ENCODE measurements around the gene SPANXN5. TPM values are rescaled to one million over a fixed set of nuclear protein-coding genes. Genes with fewer than 3 reads are reported as not detected.
A peak's percentile ranks its signal among the peaks of the same experiment; 100 is the strongest.

Gene SPANXN5
- total and polyA plus RNA-seq, 2 donors from 2014 or later = not detected

GRCh38 chrX:52824608-52825007 lies 27.4 kb upstream of the SPANXN5 start:
- FAIRE-seq = no peak
- intact Hi-C loops (cut with DNase I) = no loop called here
- Histone ChIP-seq H3K4me3 (ENCODE audit: low read length in 3 of 3) (no peak overlapping the region), H3K9me3 (ENCODE audit: control insufficient read depth in 2 of 3, insufficient read depth in 1 of 3, low read length in 3 of 3) (no peaks in the 10 kb centered on the region), H3K36me3 (ENCODE audit: control insufficient read depth in 2 of 3, insufficient read depth in 3 of 3, low read length in 3 of 3) (no peaks in the 10 kb centered on the region), H3K4me1 (ENCODE audit: control insufficient read depth in 2 of 3, insufficient read depth in 2 of 3, low read depth in 1 of 3, low read length in 3 of 3) (no peaks in the 10 kb centered on the region), H3K9ac (ENCODE audit: low read length in 3 of 3) (no peak overlapping the region), H3K27ac (ENCODE audit: low read depth in 2 of 2, low read length in 2 of 2) (no peak overlapping the region), H3K27me3 (ENCODE audit: control insufficient read depth, insufficient read depth, low read length) (peaks cover 7% of the 10 kb centered on the region)
- no peak for DNase-seq
- TF ChIP-seq, protein P1, sequence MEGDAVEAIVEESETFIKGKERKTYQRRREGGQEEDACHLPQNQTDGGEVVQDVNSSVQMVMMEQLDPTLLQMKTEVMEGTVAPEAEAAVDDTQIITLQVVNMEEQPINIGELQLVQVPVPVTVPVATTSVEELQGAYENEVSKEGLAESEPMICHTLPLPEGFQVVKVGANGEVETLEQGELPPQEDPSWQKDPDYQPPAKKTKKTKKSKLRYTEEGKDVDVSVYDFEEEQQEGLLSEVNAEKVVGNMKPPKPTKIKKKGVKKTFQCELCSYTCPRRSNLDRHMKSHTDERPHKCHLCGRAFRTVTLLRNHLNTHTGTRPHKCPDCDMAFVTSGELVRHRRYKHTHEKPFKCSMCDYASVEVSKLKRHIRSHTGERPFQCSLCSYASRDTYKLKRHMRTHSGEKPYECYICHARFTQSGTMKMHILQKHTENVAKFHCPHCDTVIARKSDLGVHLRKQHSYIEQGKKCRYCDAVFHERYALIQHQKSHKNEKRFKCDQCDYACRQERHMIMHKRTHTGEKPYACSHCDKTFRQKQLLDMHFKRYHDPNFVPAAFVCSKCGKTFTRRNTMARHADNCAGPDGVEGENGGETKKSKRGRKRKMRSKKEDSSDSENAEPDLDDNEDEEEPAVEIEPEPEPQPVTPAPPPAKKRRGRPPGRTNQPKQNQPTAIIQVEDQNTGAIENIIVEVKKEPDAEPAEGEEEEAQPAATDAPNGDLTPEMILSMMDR (IDR thresholded peaks at IDR 0.05; ENCODE audit: borderline replicate concordance, extremely low read depth, insufficient read depth) = no peak

DNA sequence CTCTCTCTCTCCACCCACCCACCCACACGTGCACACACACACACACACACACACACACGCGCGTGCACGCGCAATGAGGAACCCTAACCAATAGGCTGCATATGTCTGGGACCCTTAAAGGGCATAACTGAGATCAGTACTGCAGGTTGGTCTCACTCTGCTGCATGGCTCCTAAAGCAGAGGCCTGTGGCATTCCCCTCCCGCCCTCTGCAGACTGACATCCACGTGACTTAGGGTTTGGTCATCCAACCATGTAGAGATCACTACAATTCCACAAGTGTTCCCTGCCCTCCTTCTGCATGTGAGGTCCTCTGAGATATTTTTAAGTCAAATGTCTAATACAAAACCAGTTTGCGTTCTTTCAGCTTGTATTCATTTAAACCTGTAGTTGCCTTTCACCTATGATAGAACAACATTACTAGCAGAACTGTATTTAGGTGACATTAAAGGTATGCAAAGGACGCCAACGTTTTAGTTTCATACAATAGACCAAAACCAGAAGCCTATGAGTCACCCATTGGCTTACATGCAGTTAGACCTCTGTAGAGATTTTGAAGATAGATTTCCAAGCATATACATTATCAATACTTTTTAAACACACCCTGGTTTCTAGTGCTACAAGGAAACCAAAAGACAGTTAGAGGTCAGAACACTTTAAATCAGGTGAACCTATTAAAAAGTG lies 24.0 kb upstream of the SPANXN5 start:
- Histone ChIP-seq H3K9ac (ENCODE audit: low read length in 3 of 3) (no peak overlapping the region), H3K27me3 (ENCODE audit: control insufficient read depth, insufficient read depth, low read length) (peaks cover 11% of the 10 kb centered on the region), H3K4me1 (ENCODE audit: control insufficient read depth in 2 of 3, insufficient read depth in 2 of 3, low read depth in 1 of 3, low read length in 3 of 3) (no peaks in the 10 kb centered on the region), H3K9me3 (ENCODE audit: control insufficient read depth in 2 of 3, insufficient read depth in 1 of 3, low read length in 3 of 3) (no peaks in the 10 kb centered on the region), H3K4me3 (ENCODE audit: low read length in 3 of 3) (no peak overlapping the region), H3K36me3 (ENCODE audit: control insufficient read depth in 2 of 3, insufficient read depth in 3 of 3, low read length in 3 of 3) (no peaks in the 10 kb centered on the region), H3K27ac (ENCODE audit: low read depth in 2 of 2, low read length in 2 of 2) (no peak overlapping the region)
- intact Hi-C loops (cut with DNase I) = no loop called here
- peak in 1 of 5 donors; percentile 0 for DNase-seq
- TF ChIP-seq, protein P1 (IDR thresholded peaks at IDR 0.05; ENCODE audit: borderline replicate concordance, extremely low read depth, insufficient read depth) = no peak
- FAIRE-seq = no peak

- FAIRE-seq = no peak
- H3K4me1 ChIP-seq (ENCODE audit: control insufficient read depth in 2 of 3, insufficient read depth in 2 of 3, low read depth in 1 of 3, low read length in 3 of 3) = no peaks in the 10 kb centered on the region
These were observed 22.6 kb upstream of the SPANXN5 start for GRCh38 chrX:52819788-52820187.

More at GRCh38 chrX:52819788-52820187, 22.6 kb upstream of the SPANXN5 start:
- Histone ChIP-seq H3K27ac (ENCODE audit: low read depth in 2 of 2, low read length in 2 of 2) (no peak overlapping the region), H3K9ac (ENCODE audit: low read length in 3 of 3) (no peak overlapping the region), H3K36me3 (ENCODE audit: control insufficient read depth in 2 of 3, insufficient read depth in 3 of 3, low read length in 3 of 3) (no peaks in the 10 kb centered on the region), H3K4me3 (ENCODE audit: low read length in 3 of 3) (no peak overlapping the region), H3K27me3 (ENCODE audit: control insufficient read depth, insufficient read depth, low read length) (peaks cover 11% of the 10 kb centered on the region), H3K9me3 (ENCODE audit: control insufficient read depth in 2 of 3, insufficient read depth in 1 of 3, low read length in 3 of 3) (no peaks in the 10 kb centered on the region)
- intact Hi-C loops (cut with DNase I) = no loop called here
- TF ChIP-seq, protein P1 (IDR thresholded peaks at IDR 0.05; ENCODE audit: borderline replicate concordance, extremely low read depth, insufficient read depth) = no peak
- no peak for DNase-seq
